ENCODE data around the gene TMEM273. TPM values are rescaled to one million over a fixed set of nuclear protein-coding genes. Genes with fewer than 3 reads are reported as not detected.

Gene TMEM273
- total RNA-seq, 2 experiments from 2014 or later = 44.9 to 72.0 TPM

- peaks cover 6% of the 10 kb centered on the region for H3K36me3 Mint-ChIP-seq
- ATAC-seq (no peak), DNase-seq (no peak)
- no peak overlapping the region for H3K27ac Mint-ChIP-seq
- H3K27me3 Mint-ChIP-seq = peaks cover 21% of the 10 kb centered on the region
- H3K9me3 Mint-ChIP-seq (ENCODE audit: low read depth) = no peaks in the 10 kb centered on the region
- CTCF ChIA-PET = no interaction called here
- no peak overlapping the region for H3K4me3 Mint-ChIP-seq
- H3K4me1 Mint-ChIP-seq = peaks cover 16% of the 10 kb centered on the region
These were observed 37.8 kb downstream of the TMEM273 start for GRCh38 chr10:49150426-49150825.

GRCh38 chr10:49149881-49150280, 38.3 kb downstream of the TMEM273 start:
- ATAC-seq = no peak

GRCh38 chr10:49144058-49144720, 44.0 kb downstream of the TMEM273 start:
- H3K27ac Mint-ChIP-seq = no peak overlapping the region
- ATAC-seq (no peak), DNase-seq (peak; percentile 5)
- H3K36me3 Mint-ChIP-seq = peaks cover 2% of the 10 kb centered on the region
- no peaks in the 10 kb centered on the region for H3K4me1 Mint-ChIP-seq
- H3K9me3 Mint-ChIP-seq (ENCODE audit: low read depth) = no peaks in the 10 kb centered on the region
- CTCF ChIA-PET = no interaction called here
- no peak overlapping the region for H3K4me3 Mint-ChIP-seq
- H3K27me3 Mint-ChIP-seq = peaks cover 25% of the 10 kb centered on the region

More at GRCh38 chr10:49149881-49150280, 38.3 kb downstream of the TMEM273 start:
- Mint-ChIP-seq H3K27me3 (peaks cover 25% of the 10 kb centered on the region), H3K4me1 (peaks cover 16% of the 10 kb centered on the region), H3K4me3 (no peak overlapping the region), H3K9me3 (ENCODE audit: low read depth) (no peaks in the 10 kb centered on the region), H3K36me3 (peaks cover 5% of the 10 kb centered on the region), H3K27ac (no peak overlapping the region)
- CTCF ChIA-PET = no interaction called here
- DNase-seq = no peak

GRCh38 chr10:49143249-49143648, 44.9 kb downstream of the TMEM273 start:
- ATAC-seq (no peak), DNase-seq (peak; percentile 8)
- Mint-ChIP-seq H3K36me3 (peaks cover 2% of the 10 kb centered on the region), H3K4me1 (no peaks in the 10 kb centered on the region), H3K4me3 (no peak overlapping the region), H3K9me3 (ENCODE audit: low read depth) (no peaks in the 10 kb centered on the region), H3K27me3 (peaks cover 23% of the 10 kb centered on the region), H3K27ac (no peak overlapping the region)
- CTCF ChIA-PET = no interaction called here

- peaks cover 23% of the 10 kb centered on the region for H3K27me3 Mint-ChIP-seq
- no peak for ATAC-seq
- no peak overlapping the region for H3K4me3 Mint-ChIP-seq
- H3K9me3 Mint-ChIP-seq (ENCODE audit: low read depth) = no peaks in the 10 kb centered on the region
- H3K36me3 Mint-ChIP-seq = no peaks in the 10 kb centered on the region
- DNase-seq = no peak
- H3K4me1 Mint-ChIP-seq = no peaks in the 10 kb centered on the region
- CTCF ChIA-PET = no interaction called here
- no peak overlapping the region for H3K27ac Mint-ChIP-seq
These were observed 46.5 kb downstream of the TMEM273 start for GRCh38 chr10:49141541-49142332.

- DNase-seq (peak; percentile 16), ATAC-seq (no peak)
- H3K4me1 Mint-ChIP-seq = peaks cover 2% of the 10 kb centered on the region
- H3K27ac Mint-ChIP-seq = no peak overlapping the region
- no peaks in the 10 kb centered on the region for H3K9me3 Mint-ChIP-seq (ENCODE audit: low read depth)
- H3K27me3 Mint-ChIP-seq = peaks cover 19% of the 10 kb centered on the region
- H3K4me3 Mint-ChIP-seq = no peak overlapping the region
- no peaks in the 10 kb centered on the region for H3K36me3 Mint-ChIP-seq
- CTCF ChIA-PET = no interaction called here
These were observed 47.6 kb downstream of the TMEM273 start for GRCh38 chr10:49140304-49141177.

- ATAC-seq (no peak), DNase-seq (peak; percentile 27)
- CTCF ChIA-PET = no interaction called here
- no peak overlapping the region for H3K4me3 Mint-ChIP-seq
- H3K9me3 Mint-ChIP-seq (ENCODE audit: low read depth) = no peaks in the 10 kb centered on the region
- H3K27ac Mint-ChIP-seq = no peak overlapping the region
- peaks cover 3% of the 10 kb centered on the region for H3K4me1 Mint-ChIP-seq
- H3K36me3 Mint-ChIP-seq = no peaks in the 10 kb centered on the region
- H3K27me3 Mint-ChIP-seq = peaks cover 19% of the 10 kb centered on the region
These were observed 48.4 kb downstream of the TMEM273 start for GRCh38 chr10:49139846-49140195.

GRCh38 chr10:49139028-49139845, 49.0 kb downstream of the TMEM273 start:
- no peaks in the 10 kb centered on the region for H3K9me3 Mint-ChIP-seq (ENCODE audit: low read depth)
- no peak for DNase-seq
- peaks cover 21% of the 10 kb centered on the region for H3K27me3 Mint-ChIP-seq
- H3K4me3 Mint-ChIP-seq = no peak overlapping the region
- CTCF ChIA-PET = no interaction called here
- no peak overlapping the region for H3K27ac Mint-ChIP-seq
- peaks cover 3% of the 10 kb centered on the region for H3K4me1 Mint-ChIP-seq
- H3K36me3 Mint-ChIP-seq = no peaks in the 10 kb centered on the region
- ATAC-seq = no peak

GRCh38 chr10:49138361-49138891, 49.8 kb downstream of the TMEM273 start:
- Mint-ChIP-seq H3K27me3 (peaks cover 29% of the 10 kb centered on the region), H3K4me1 (peaks cover 3% of the 10 kb centered on the region), H3K27ac (no peak overlapping the region), H3K4me3 (no peak overlapping the region), H3K9me3 (ENCODE audit: low read depth) (no peaks in the 10 kb centered on the region), H3K36me3 (no peaks in the 10 kb centered on the region)
- DNase-seq = peak; percentile 19
- CTCF ChIA-PET = no interaction called here
- ATAC-seq = no peak

- H3K4me1 Mint-ChIP-seq = peaks cover 3% of the 10 kb centered on the region
- no peak overlapping the region for H3K4me3 Mint-ChIP-seq
- ATAC-seq = no peak
- CTCF ChIA-PET = no interaction called here
- H3K9me3 Mint-ChIP-seq (ENCODE audit: low read depth) = no peaks in the 10 kb centered on the region
- H3K27me3 Mint-ChIP-seq = peaks cover 30% of the 10 kb centered on the region
- DNase-seq = no peak
- H3K36me3 Mint-ChIP-seq = no peaks in the 10 kb centered on the region
- no peak overlapping the region for H3K27ac Mint-ChIP-seq
These were observed 51.7 kb downstream of the TMEM273 start for GRCh38 chr10:49136525-49136924.

- H3K4me3 Mint-ChIP-seq = no peak overlapping the region
- CTCF ChIA-PET = no interaction called here
- H3K27ac Mint-ChIP-seq = no peak overlapping the region
- H3K36me3 Mint-ChIP-seq = no peaks in the 10 kb centered on the region
- DNase-seq (peak; percentile 8), ATAC-seq (no peak)
- H3K4me1 Mint-ChIP-seq = peaks cover 3% of the 10 kb centered on the region
- no peaks in the 10 kb centered on the region for H3K9me3 Mint-ChIP-seq (ENCODE audit: low read depth)
- H3K27me3 Mint-ChIP-seq = peaks cover 30% of the 10 kb centered on the region
These were observed 52.4 kb downstream of the TMEM273 start for GRCh38 chr10:49135575-49136313.

GRCh38 chr10:49134327-49134726, 53.9 kb downstream of the TMEM273 start:
- Mint-ChIP-seq H3K36me3 (no peaks in the 10 kb centered on the region), H3K9me3 (ENCODE audit: low read depth) (no peaks in the 10 kb centered on the region), H3K4me3 (no peak overlapping the region), H3K27ac (no peak overlapping the region), H3K4me1 (peaks cover 3% of the 10 kb centered on the region), H3K27me3 (peaks cover 35% of the 10 kb centered on the region)
- DNase-seq (no peak), ATAC-seq (no peak)
- CTCF ChIA-PET = no interaction called here

All from activated CD8-positive, alpha-beta memory T cell treated with anti-CD3 and anti-CD28 coated beads, Interleukin-2, amount 10 ng/mL, durations not matched to agents 7 days and 5 days (primary cell).